Measurements from ENCODE around the gene OSER1.

The OSER1 gene

DNA sequence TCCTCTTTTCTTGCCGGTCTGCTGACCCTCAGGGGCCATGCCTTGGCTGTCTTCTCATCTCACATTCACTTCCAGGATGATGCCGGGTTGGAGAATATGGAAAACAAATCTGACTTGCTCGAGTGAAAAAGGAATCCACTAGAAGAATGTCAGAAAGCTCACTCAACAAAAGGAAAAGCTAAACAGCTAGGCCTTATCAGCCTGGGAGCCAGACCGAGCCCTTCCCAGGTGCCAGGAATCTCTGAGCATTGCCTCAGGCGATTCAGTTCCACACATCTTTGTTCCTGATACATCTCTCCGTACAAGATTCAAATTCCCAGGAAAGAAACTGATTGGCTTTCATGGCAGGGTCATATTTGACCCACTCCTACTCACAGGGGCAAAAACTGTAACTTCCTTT, 9.2 kb upstream of the OSER1 start:
- no peak for DNase-seq (ENCODE audit: low read depth in 2 of 2)
- no peak overlapping the region for H3K4me3 ChIP-seq (replicated peaks in 1 of 2; ENCODE audit: low read depth in 2 of 2, low read length in 2 of 2)
- TF ChIP-seq, protein P1, sequence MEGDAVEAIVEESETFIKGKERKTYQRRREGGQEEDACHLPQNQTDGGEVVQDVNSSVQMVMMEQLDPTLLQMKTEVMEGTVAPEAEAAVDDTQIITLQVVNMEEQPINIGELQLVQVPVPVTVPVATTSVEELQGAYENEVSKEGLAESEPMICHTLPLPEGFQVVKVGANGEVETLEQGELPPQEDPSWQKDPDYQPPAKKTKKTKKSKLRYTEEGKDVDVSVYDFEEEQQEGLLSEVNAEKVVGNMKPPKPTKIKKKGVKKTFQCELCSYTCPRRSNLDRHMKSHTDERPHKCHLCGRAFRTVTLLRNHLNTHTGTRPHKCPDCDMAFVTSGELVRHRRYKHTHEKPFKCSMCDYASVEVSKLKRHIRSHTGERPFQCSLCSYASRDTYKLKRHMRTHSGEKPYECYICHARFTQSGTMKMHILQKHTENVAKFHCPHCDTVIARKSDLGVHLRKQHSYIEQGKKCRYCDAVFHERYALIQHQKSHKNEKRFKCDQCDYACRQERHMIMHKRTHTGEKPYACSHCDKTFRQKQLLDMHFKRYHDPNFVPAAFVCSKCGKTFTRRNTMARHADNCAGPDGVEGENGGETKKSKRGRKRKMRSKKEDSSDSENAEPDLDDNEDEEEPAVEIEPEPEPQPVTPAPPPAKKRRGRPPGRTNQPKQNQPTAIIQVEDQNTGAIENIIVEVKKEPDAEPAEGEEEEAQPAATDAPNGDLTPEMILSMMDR (IDR thresholded peaks at IDR 0.05; ENCODE audit: low read depth, low read length) = no peak

DNA sequence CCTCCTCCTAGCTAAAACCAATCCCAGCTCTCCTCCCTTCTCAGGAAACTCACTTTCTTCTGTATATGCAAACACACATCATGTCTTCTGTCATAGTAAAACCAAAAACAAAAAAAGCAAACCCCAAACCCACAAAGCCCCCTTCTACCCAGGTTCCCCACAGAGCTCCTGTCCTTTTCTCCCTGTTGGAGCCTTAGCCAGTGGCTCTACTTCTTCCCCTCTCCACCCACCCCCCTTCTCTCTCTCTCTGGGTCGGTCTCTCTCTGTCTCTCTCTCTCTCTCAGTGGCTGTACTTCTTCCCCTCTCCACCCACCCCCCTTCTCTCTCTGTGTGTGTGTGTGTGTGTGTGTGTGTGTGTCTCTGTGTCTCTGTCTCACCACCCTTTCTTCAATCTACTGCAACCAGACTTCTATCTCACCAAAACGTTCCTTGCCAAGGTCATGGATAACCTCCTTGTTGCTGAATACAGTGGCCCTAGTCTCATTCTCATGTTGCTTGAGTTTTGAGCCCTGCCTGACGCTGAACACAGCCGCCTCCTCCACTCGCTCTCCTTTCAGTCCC, 8.7 kb upstream of the OSER1 start:
- no peak overlapping the region for H3K4me3 ChIP-seq (replicated peaks in 1 of 2; ENCODE audit: low read depth in 2 of 2, low read length in 2 of 2)
- no peak for DNase-seq (ENCODE audit: low read depth in 2 of 2)
- TF ChIP-seq, protein P1 (IDR thresholded peaks at IDR 0.05; ENCODE audit: low read depth, low read length) = no peak

DNA sequence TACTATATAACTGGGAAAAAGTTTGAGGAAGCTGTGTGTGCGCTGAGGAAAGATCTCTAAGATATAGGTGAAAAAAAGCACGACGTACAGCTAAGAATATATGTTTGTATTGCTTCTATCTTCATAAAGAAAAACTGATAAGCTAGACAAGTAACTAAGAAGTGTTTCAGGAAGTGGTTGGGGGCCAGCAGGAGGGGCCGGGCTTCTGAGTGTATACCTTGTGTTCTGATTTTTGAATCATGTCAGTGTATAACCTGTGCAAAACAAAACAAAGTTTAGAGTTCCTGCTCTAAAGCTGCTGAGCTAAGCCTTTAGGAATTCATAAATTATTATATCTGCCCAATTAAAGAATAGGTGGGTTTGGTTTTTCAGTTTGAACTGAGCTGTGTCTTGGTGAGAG, 7.9 kb upstream of the OSER1 start:
- H3K4me3 ChIP-seq (replicated peaks in 1 of 2; ENCODE audit: low read depth in 2 of 2, low read length in 2 of 2) = no peak overlapping the region

DNA sequence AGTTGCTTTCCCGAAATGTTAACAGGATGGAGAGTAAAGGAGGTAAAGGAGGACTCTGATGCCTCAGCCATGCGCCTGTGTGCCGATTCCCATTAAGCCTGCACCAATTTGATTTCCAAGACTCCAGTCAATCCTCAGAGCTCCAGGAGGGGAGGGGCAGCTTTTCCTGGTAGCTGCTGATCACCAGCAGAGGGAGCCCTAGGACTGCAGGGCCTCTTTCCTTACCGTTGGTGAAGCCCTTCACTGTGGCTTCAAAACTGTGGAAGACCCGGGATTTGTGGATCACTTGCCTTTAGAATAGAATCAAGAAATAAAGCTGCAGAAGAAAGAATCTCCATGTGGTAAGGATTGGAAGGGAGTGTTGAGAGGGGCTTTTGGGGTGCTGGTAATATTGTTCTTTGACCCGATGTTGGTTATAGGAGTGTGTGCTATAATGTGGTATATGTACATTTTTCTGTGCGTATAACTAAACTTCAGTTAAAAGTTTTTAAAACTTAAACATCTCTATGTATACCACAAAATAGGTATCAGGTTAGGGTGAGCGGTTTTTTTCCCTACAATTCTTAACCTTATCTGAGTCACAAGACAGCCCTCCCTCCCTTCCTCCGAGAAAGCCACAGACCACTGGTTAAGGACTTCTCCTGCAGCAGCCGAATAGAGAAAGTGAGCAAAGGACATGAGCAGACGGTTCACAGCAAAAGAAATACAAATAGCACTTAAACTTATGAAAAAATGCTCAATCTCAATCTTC, 6.9 kb upstream of the OSER1 start:
- TF ChIP-seq, protein P1 (IDR thresholded peaks at IDR 0.05; ENCODE audit: low read depth, low read length) = peak; percentile 98
- H3K4me3 ChIP-seq (replicated peaks in 1 of 2; ENCODE audit: low read depth in 2 of 2, low read length in 2 of 2) = no peak overlapping the region
- DNase-seq (ENCODE audit: low read depth in 2 of 2) = peak; percentile 79 to 81

More for the DNA sequence above, 7.9 kb upstream of the OSER1 start:
- TF ChIP-seq, protein P1 (IDR thresholded peaks at IDR 0.05; ENCODE audit: low read depth, low read length) = no peak
- no peak for DNase-seq (ENCODE audit: low read depth in 2 of 2)

DNA sequence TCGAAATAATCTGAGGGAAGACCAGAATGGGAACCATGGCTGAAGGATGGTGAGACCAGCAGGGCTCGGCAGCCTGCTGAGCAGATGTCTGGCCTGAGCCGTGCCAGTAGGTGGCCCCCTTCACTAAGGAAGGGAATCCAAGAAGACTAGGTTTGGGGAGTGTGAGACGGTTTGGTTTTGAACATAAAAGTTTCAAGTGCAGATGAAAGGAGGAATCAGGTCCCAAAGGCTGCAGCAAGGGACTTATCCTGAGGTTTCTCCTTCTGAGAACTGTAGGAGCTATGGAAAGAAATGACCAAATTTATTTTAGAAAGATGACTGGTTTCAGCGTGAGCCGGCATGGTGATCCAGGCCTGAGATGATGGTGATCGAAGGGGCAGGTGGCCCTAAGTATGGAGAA, 4.6 kb upstream of the OSER1 start:
- TF ChIP-seq, protein P1 (IDR thresholded peaks at IDR 0.05; ENCODE audit: low read depth, low read length) = peak; percentile 89
- peak; percentile 81 for DNase-seq (ENCODE audit: low read depth in 2 of 2)
- H3K4me3 ChIP-seq (replicated peaks in 1 of 2; ENCODE audit: low read depth in 2 of 2, low read length in 2 of 2) = no peak overlapping the region

DNA sequence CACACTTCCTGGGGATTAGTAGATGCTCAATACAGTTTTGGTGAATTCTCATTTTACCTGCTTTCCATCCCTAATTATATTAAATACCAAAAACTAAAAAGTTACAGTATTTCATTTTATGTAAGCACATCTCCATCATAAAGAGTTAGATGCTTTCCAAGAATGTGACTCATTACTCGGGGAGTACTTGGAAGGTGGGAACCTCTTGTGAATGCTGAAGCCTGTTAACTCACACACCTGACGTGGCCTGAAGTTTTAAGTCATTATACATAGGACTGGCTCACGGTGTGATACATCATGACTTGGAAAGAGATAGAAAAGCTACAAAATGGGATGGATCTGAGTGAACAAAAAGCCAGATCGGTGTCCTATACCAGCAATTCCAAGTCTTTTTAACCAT, 2.2 kb upstream of the OSER1 start:
- no peak overlapping the region for H3K4me3 ChIP-seq (replicated peaks in 1 of 2; ENCODE audit: low read depth in 2 of 2, low read length in 2 of 2)
- peak in 1 of 2 donors; percentile 50 for DNase-seq (ENCODE audit: low read depth in 2 of 2)
- TF ChIP-seq, protein P1 (IDR thresholded peaks at IDR 0.05; ENCODE audit: low read depth, low read length) = no peak

All from cardiac fibroblast (primary cell).